ENCODE measurements around the gene SLC8B1. TPM values are rescaled to one million over a fixed set of nuclear protein-coding genes. Genes with fewer than 3 reads are reported as not detected.

The SLC8B1 gene
- total RNA-seq, 1 experiment from 2014 or later: 13.0 TPM

DNA sequence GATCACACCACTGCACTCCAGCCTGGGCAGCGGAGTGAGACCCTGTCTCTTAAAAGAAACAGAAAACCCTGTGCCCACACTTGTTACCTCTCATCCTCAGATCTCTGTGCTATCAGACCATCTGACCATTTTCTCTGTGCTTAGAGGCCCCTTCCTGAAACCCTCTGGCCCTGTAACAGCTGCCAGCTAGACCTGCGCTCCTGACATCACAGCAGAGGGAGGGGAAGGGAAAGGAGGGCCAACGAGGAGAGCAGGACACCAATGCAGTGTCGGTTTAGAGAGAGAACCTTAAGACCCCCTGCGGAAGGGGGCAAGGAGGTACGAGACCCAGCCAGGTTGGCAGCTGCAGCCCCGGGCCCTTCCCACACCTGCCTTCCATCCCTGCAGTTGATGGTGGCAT is 42.4 kb downstream of the SLC8B1 start:
- Mint-ChIP-seq H3K27me3 (ENCODE audit: insufficient read depth, unreplicated experiment) (no peaks in the 10 kb centered on the region), H3K4me1 (ENCODE audit: low read depth, unreplicated experiment) (no peaks in the 10 kb centered on the region), H3K27ac (ENCODE audit: unreplicated experiment) (no peak overlapping the region), H3K36me3 (ENCODE audit: insufficient read depth, unreplicated experiment) (peaks cover 31% of the 10 kb centered on the region), H3K9me3 (ENCODE audit: unreplicated experiment) (no peaks in the 10 kb centered on the region), H3K4me3 (ENCODE audit: unreplicated experiment) (no peak overlapping the region)
- Histone ChIP-seq H3K27me3 (replicated peaks; ENCODE audit: control insufficient read depth, insufficient read depth, low read length) (no peaks in the 10 kb centered on the region), H3K4me3 (ENCODE audit: low read depth, low read length) (no peak overlapping the region), H3K9me3 (no peaks in the 10 kb centered on the region), H3K36me3 (ENCODE audit: control insufficient read depth, insufficient read depth, low read length) (peaks cover 3% of the 10 kb centered on the region), H3K4me1 (no peaks in the 10 kb centered on the region)
- BruUV-seq (replicated peaks): no TSS peak
- POLR2A ChIA-PET: no interaction called here
- intact Hi-C loops (cut with micrococcal nuclease; ENCODE audit: unreplicated experiment): no loop called here
- CTCF ChIA-PET: no interaction called here
- no peak for TF ChIP-seq CTCF (IDR thresholded peaks at IDR 0.05; ENCODE audit: insufficient read depth in 1 of 2, low read depth in 1 of 2, low read length in 1 of 2, severe bottlenecking in 1 of 2, unreplicated experiment in 1 of 2)
- DNase-seq: no peak

DNA sequence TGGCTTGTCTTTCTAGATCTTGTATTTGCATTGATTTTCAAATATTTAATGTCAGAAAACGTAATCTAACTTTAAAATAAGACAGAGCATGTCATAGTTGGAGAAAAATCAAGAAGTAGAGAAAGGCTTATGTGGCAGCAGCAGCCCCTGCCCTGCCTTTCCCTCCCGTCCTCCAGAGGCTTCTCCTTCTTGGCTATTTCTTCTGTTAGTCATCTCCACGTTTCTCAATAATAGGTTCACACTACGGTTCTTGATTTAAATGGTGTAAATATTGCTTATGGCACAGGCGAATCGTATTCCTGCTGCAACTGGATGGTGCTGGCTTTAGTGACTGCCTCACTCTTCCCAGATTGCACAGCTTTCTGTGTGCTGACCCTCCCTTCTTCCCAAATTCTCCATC is 42.8 kb downstream of the SLC8B1 start:
- Histone ChIP-seq H3K27me3 (replicated peaks; ENCODE audit: control insufficient read depth, insufficient read depth, low read length) (no peaks in the 10 kb centered on the region), H3K9me3 (no peaks in the 10 kb centered on the region), H3K36me3 (ENCODE audit: control insufficient read depth, insufficient read depth, low read length) (peaks cover 3% of the 10 kb centered on the region), H3K4me1 (no peaks in the 10 kb centered on the region), H3K4me3 (ENCODE audit: low read depth, low read length) (no peak overlapping the region)
- no peak overlapping the region for H3K27ac Mint-ChIP-seq (ENCODE audit: unreplicated experiment)
- H3K4me1 Mint-ChIP-seq (ENCODE audit: low read depth, unreplicated experiment): no peaks in the 10 kb centered on the region
- DNase-seq: no peak
- ChIA-PET CTCF (no interaction called here), POLR2A (no interaction called here)
- no peak for TF ChIP-seq CTCF (IDR thresholded peaks at IDR 0.05; ENCODE audit: insufficient read depth in 1 of 2, low read depth in 1 of 2, low read length in 1 of 2, severe bottlenecking in 1 of 2, unreplicated experiment in 1 of 2)
- no peak overlapping the region for H3K4me3 Mint-ChIP-seq (ENCODE audit: unreplicated experiment)
- no peaks in the 10 kb centered on the region for H3K9me3 Mint-ChIP-seq (ENCODE audit: unreplicated experiment)
- intact Hi-C loops (cut with micrococcal nuclease; ENCODE audit: unreplicated experiment): no loop called here
- peaks cover 28% of the 10 kb centered on the region for H3K36me3 Mint-ChIP-seq (ENCODE audit: insufficient read depth, unreplicated experiment)
- no peaks in the 10 kb centered on the region for H3K27me3 Mint-ChIP-seq (ENCODE audit: insufficient read depth, unreplicated experiment)
- BruUV-seq (replicated peaks): no TSS peak

GRCh38 chr12:113291586-113291985 is 43.3 kb downstream of the SLC8B1 start:
- Mint-ChIP-seq H3K27me3 (ENCODE audit: insufficient read depth, unreplicated experiment) (no peaks in the 10 kb centered on the region), H3K27ac (ENCODE audit: unreplicated experiment) (no peak overlapping the region), H3K4me1 (ENCODE audit: low read depth, unreplicated experiment) (no peaks in the 10 kb centered on the region), H3K36me3 (ENCODE audit: insufficient read depth, unreplicated experiment) (peaks cover 23% of the 10 kb centered on the region), H3K4me3 (ENCODE audit: unreplicated experiment) (no peak overlapping the region), H3K9me3 (ENCODE audit: unreplicated experiment) (no peaks in the 10 kb centered on the region)
- Histone ChIP-seq H3K9me3 (no peaks in the 10 kb centered on the region), H3K36me3 (ENCODE audit: control insufficient read depth, insufficient read depth, low read length) (peaks cover 3% of the 10 kb centered on the region), H3K4me1 (no peaks in the 10 kb centered on the region), H3K27me3 (replicated peaks; ENCODE audit: control insufficient read depth, insufficient read depth, low read length) (no peaks in the 10 kb centered on the region), H3K4me3 (ENCODE audit: low read depth, low read length) (no peak overlapping the region)
- TF ChIP-seq CTCF (IDR thresholded peaks at IDR 0.05; ENCODE audit: insufficient read depth in 1 of 2, low read depth in 1 of 2, low read length in 1 of 2, severe bottlenecking in 1 of 2, unreplicated experiment in 1 of 2): no peak
- no peak for DNase-seq
- BruUV-seq (replicated peaks): no TSS peak
- CTCF ChIA-PET: no interaction called here
- intact Hi-C loops (cut with micrococcal nuclease; ENCODE audit: unreplicated experiment): no loop called here
- POLR2A ChIA-PET: no interaction called here
